NCI-H510A (cell line): ENCODE measurements around the gene FAM13C.
"Not testable (repeated sequence)": the region's sequence is repeated elsewhere in the genome, so short reads cannot be mapped to it uniquely, and the experiment has no call there.

ENCODE experiments used
- DNase-seq: peaks from one replicate; lab custom pipeline; 2025; lab: John Stamatoyannopoulos, UW

Gene FAM13C

DNA sequence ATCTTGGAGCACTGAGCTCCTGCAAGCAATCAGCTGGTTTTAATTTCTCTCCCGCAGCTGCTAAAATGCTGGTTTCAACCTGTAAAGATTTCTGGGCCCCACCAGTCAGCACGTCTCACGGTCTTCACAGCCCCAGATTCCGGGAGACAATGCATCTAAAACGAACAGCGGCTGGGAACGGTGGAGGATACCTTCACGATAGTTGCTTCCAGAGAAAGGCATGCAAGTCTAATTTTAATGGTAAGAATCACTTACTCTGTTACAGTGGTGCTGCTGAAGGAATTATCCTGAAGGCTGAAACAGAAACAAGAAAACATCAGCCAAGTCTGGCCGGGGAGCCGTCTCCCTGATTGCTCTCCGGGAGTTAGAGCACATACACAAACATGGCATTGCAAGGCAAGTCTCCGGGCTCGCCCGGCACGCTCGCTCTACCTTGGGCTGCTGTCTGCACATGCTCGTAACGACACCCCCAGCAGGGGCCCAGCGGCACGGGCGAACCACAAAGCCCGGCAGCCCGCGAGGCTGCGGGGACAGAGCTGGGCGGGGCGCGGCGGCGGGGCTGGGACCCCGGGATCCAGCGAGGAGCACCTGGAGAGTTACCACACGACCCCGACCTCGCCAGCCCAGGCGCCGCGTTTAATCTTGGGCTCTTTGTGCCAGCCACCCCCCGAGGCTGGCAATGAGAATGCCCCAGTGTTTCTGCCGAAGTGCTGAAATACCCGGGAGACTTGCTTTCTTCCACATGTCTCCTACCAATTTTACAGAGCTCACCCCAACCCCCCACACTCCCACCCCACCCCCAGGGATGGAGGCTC is at the start of gene FAM13C:
TSS of gene FAM13C (minus strand) at position 406 of the 815 bp plus-strand sequence. CDS start at position 317, 89 bp downstream.
- peak; percentile 53 for DNase-seq

DNA sequence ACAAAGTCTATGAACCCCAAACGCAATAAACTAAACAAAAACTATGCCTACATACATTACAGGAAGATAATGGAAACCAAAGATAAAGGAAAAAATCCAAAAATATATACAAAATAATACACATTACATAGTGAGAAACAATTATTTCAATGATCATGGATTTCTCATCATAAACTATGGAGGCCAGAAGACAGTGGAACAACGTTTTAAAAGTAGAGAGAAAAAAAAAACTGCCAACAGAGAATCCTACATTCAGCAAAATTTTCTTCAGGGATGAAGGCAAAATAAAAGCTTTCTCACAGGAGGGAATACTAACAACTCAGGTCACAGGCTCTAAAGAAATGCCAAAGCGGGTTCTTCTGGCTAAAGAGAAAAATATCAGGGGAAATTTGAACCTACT is 42.9 kb upstream of the FAM13C start:
- DNase-seq = no peak

GRCh38 chr10:59400214-59400613 is 37.9 kb upstream of the FAM13C start:
- DNase-seq = no peak

DNA sequence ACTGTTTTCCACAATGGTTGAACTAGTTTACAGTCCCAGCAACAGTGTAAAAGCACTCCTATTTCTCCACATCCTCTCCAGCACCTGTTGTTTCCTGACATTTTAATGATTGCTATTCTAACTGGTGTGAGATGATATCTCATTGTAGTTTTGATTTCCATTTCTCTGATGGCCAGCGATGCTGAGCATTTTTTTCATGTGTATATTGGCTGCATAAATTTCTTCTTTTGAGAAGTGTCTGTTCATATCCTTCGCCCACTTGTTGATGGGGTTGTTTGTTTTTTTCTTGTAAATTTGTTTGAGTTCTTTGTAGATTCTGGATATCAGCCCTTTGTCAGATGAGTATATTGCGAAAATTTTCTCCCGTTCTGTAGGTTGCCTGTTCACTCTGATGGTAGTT is 37.0 kb upstream of the FAM13C start:
- DNase-seq = not testable (repeated sequence)

- DNase-seq = no peak
Observed at GRCh38 chr10:59397961-59398360, 35.6 kb upstream of the FAM13C start.

GRCh38 chr10:59395984-59396383 is 33.6 kb upstream of the FAM13C start:
- no peak for DNase-seq

- DNase-seq = no peak
Observed at GRCh38 chr10:59393349-59393748, 31.0 kb upstream of the FAM13C start.

GRCh38 chr10:59391060-59391459 is 28.7 kb upstream of the FAM13C start:
- DNase-seq = no peak

GRCh38 chr10:59388671-59388976 is 26.3 kb upstream of the FAM13C start:
- DNase-seq = no peak

DNA sequence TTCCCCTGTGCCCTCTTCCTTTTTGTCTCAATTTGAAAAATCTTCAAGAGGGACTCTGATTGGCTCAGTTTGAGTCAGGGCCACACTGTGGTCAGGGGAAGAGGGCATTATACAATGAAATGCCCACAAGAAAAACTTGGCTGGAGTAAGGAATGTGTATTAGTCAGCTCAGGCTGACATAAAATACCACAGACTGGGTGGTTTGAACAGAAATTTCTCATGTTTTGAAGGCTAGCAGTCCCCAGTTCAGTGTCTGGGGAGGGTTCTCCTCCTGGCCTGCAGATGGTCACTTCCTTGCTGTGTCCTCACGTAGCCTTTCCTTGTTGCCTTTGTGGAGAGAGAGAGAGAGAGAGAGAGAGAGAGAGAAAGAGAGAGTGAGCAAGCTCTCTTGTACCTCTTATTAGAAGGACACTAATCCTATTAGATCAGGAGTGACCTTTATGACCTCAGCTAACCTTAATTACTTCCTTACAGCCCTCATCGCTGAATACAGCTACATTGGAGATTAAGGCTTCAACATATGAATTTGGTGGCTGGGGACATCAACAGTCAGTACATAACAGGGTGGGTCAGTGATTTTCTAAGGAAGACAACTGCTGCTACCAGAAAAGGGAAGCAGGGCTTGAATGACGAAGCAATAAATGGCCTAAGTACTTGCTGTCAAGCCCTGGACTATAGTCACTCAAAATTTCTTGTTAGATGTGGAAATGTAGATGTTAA is 25.8 kb upstream of the FAM13C start:
- no peak for DNase-seq

DNA sequence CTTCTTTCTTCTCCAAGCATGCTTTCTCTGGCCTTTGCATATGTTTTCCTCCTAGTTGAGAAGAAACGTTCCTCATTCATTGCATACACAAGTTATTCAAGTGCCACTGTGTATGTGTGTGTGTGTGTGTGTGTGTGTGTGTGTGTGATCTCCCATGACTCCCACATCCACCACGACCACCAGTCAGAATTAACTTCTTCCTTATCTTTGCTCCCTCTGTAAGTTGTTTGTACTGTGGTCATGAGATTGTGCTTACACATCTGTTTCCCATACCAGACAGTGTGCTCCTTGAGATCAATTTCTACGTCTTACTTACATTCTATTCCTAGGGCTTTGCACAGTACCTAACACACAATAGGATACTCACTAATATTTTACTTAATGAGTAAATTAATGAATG is 22.4 kb upstream of the FAM13C start:
- DNase-seq = no peak

DNA sequence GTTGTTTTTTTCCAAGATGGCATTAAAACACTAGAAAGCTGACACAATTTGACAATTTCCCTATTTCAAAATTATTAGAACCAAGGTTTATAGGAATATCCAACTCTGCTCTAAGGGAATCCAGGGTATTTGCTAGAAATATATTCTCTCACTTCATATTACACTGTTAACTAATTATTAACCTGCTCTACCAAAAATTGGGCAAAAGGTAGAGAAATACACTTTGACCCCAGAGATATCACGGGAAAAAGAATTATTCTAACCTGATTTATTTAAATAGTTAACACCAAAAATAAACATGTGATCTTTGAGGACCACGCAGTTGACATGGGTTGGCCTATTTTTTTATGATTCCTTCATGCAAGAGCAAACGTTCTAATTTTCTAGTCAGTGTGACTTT is 21.6 kb upstream of the FAM13C start:
- no peak for DNase-seq

DNA sequence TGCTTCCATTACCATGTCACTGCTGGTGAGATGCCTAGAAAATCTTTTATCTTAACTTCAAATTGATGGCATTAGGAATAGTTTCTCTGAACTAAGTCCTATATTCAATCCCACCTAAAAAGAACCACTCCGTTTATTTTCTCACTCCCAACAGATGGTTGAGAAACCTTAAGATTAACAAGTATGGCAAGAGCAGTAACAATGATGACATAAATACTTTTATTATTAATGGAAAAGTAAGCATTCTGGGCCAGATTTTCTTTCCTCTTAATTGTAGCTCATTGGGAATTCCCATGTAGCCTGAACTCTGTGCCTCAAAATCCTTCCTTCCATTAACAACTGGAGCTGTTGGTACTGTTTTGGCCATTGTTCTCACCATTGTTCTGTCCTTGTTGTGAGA is 21.1 kb upstream of the FAM13C start:
- no peak for DNase-seq

GRCh38 chr10:59382831-59383295 is 20.5 kb upstream of the FAM13C start:
- no peak for DNase-seq

DNA sequence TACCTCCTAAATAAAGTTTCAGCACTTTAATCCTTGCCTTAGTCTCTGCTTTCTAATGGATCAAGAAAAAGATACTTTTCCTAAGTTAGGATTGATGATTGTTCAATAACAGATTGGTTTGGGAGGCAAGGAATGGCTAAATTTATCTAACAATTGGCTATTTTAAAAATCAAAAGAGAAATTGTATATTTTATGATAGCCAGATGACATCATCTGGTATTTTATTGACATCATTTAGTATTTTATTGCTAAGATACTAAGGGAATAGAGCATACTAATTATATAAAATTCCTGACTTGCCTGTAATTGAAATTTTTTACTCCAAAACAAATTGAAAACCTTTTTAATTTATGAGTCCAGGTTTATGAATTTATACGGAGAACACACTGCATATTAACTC is 19.3 kb upstream of the FAM13C start:
- no peak for DNase-seq

- no peak for DNase-seq
Observed at GRCh38 chr10:59376846-59377245, 14.5 kb upstream of the FAM13C start.

GRCh38 chr10:59375990-59376389 is 13.6 kb upstream of the FAM13C start:
- no peak for DNase-seq

- no peak for DNase-seq
Observed at GRCh38 chr10:59374916-59375315, 12.6 kb upstream of the FAM13C start.

- no peak for DNase-seq
Observed at GRCh38 chr10:59373071-59373470, 10.7 kb upstream of the FAM13C start.

GRCh38 chr10:59372543-59372942 is 10.2 kb upstream of the FAM13C start:
- no peak for DNase-seq

DNA sequence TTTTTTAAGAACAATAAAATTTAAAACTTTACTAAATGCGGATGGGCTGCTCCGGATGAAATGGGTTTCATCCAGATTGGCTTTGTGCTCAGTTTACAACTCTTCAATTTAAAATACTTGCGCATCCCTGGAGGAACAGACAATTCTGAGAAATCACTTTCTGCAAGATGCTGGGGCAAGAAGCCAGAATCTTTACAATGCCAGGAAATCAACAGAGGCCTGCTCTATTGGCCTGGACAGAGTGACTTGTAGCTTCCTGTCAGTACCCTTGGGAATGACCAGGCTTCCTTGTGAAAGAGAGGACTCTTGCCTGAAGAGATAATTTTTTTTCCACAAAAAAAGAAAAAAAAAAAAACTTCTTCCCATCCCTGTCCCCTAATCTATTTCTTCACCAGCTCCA is 3.9 kb upstream of the FAM13C start:
- DNase-seq = no peak

DNA sequence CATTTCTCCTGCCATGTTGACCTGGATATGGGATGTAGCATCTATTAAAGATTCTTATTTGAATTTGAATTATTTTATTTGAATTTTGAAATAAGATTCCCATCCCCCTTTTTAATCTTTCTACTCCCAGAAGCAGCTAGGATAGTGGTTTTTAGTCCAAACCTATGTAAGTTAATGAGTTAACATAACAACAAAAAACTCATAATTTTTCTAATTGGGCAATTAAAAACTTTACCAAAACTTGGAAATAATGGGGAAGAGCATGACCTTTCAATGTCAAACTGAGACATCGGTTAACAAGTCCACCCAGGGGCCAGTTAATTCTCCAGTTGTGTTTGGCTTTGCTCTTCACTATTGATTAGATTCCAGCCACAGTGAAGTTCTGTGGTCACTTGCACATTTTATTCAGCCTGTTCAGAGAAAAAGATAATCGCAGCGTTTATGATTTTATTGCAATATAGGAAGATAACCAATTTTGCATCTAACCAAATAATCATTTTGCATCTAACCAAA is 1.2 kb upstream of the FAM13C start:
- no peak for DNase-seq

GRCh38 chr10:59362959-59363381 is 621 bp upstream of the FAM13C start:
- DNase-seq = peak; percentile 52
